ENCODE measurements around the gene RCSD1.
A peak's percentile ranks its signal among the peaks of the same experiment; 100 is the strongest.

Gene RCSD1

DNA sequence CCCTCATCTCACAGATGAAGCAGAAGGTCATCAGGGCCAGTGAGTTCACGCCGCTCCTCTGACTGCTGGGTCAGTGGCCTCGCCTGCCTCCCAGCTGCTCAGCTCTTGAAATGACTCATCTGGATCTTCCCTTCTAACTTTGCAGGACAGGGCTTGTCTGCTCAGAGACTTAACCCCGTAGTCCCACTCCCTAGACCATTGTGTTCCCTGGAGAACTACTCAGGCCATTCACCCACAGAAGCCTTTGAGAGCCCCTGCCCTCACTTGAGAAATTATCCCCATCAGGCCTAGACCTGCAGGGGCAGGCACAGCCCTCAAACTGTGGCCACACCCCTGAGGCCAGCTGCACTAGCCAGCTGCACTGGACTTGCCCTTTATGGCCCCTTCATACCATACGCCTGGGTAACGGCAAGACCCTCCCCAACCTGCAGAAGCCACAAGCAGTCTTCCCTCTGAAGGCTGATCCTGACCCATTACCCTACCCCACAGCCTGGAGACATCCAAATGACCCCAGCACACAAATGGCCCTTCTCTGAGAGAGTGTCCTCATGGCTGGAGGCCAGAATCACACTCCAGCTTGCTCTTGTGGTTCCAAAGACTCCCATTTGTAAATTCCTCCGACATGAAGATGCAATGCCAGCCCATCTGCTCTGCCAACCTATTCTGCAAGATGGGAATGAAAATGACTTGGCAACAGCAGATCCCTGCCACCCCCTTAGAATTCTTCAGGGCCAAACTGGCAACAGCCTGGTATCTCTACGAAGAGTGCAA is 33.2 kb downstream of the RCSD1 start:
- Mint-ChIP-seq H3K27ac (peak overlapping the region; percentile 50), H3K9me3 (no peaks in the 10 kb centered on the region), H3K4me3 (no peak overlapping the region), H3K27me3 (no peaks in the 10 kb centered on the region), H3K36me3 (ENCODE audit: low read depth) (peaks cover 36% of the 10 kb centered on the region), H3K4me1 (ENCODE audit: low read depth) (peaks cover 91% of the 10 kb centered on the region)

DNA sequence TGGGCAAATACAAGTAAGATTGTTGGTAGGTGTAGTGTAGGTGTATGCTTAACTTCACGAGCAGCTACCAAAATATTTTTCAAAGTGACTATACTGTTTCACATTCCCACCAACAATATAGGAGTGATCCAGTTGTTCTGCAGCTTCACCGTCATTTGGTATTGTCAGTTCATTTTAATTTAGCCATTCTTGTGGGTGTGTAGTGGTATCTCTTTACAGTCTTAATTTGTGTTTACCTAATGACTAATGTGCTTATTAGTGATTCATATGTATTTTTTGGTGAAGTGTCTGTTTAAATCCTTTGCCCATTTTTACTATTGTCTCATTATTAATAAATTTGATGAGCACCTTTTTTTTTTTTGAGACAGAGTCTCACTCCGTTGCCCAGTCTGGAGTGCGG is 35.4 kb downstream of the RCSD1 start:
- peaks cover 28% of the 10 kb centered on the region for H3K36me3 Mint-ChIP-seq (ENCODE audit: low read depth)
- no peak overlapping the region for H3K4me3 Mint-ChIP-seq
- H3K27ac Mint-ChIP-seq = no peak overlapping the region
- H3K9me3 Mint-ChIP-seq = no peaks in the 10 kb centered on the region
- H3K4me1 Mint-ChIP-seq (ENCODE audit: low read depth) = peaks cover 86% of the 10 kb centered on the region
- H3K27me3 Mint-ChIP-seq = no peaks in the 10 kb centered on the region

DNA sequence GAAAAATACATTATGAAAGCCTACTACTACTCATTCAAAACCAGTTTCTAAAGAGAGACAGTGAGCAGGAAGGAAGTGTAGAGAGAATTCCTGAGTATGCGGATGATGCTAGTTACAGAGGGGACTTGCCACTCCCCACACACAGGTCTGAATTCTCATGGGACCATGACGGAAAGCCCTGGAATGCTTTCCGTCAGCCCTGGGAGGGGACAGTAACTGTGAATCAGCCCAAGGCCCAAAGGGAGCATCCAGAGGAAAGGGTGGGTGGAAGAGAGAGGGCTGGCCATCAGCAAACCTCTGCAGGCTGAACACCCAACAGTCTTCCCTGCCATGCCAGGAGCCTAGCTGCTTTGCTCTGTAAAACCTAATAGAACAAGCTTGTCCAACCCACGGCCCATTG is 36.4 kb downstream of the RCSD1 start:
- Mint-ChIP-seq H3K36me3 (ENCODE audit: low read depth) (peaks cover 37% of the 10 kb centered on the region), H3K4me3 (no peak overlapping the region), H3K9me3 (no peaks in the 10 kb centered on the region), H3K27ac (peak overlapping the region; percentile 50), H3K4me1 (ENCODE audit: low read depth) (peaks cover 88% of the 10 kb centered on the region), H3K27me3 (no peaks in the 10 kb centered on the region)

DNA sequence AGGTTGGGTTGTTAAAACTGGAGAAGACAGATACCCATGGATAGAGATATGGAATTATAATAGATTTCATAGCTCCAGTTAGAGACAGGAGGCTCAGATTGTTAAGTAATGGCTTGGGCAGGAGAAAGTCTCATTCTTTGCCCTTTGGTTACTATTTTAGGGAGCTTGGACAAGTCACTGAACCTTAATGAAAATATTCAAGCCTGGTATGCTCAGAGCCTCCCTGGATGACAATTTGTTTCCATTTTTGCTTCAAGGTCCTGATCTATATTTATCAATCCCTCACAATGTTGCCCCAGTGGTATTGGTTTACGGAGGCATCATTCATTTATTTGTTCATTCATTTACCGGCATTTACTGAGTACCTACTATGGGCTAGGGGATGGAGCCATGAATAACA is 37.5 kb downstream of the RCSD1 start:
- no peak overlapping the region for H3K4me3 Mint-ChIP-seq
- H3K27ac Mint-ChIP-seq = no peak overlapping the region
- peaks cover 88% of the 10 kb centered on the region for H3K4me1 Mint-ChIP-seq (ENCODE audit: low read depth)
- no peaks in the 10 kb centered on the region for H3K9me3 Mint-ChIP-seq
- H3K27me3 Mint-ChIP-seq = no peaks in the 10 kb centered on the region
- peaks cover 48% of the 10 kb centered on the region for H3K36me3 Mint-ChIP-seq (ENCODE audit: low read depth)

DNA sequence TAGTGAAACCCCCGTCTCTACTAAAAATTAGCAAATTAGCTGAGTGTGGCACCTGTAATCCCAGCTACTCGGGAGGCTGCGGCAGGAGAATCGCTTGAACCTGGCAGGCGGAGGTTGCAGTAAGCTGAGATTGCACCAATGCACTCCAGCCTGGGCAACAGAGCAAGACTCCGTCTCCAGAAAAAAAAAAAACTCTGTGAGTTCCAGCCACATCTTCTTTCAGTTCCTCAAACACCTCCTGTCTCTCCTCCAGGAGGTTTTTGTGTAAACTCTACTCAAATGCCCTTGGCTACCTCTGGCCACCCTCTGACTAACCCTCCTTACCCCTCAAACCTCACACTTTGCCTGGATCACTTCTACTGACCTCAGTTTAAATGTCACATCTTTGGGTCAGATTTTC is 38.1 kb downstream of the RCSD1 start:
- no peak overlapping the region for H3K4me3 Mint-ChIP-seq
- peak overlapping the region; percentile 76 for H3K27ac Mint-ChIP-seq
- peaks cover 87% of the 10 kb centered on the region for H3K4me1 Mint-ChIP-seq (ENCODE audit: low read depth)
- H3K27me3 Mint-ChIP-seq = no peaks in the 10 kb centered on the region
- H3K36me3 Mint-ChIP-seq (ENCODE audit: low read depth) = peaks cover 49% of the 10 kb centered on the region
- H3K9me3 Mint-ChIP-seq = no peaks in the 10 kb centered on the region

DNA sequence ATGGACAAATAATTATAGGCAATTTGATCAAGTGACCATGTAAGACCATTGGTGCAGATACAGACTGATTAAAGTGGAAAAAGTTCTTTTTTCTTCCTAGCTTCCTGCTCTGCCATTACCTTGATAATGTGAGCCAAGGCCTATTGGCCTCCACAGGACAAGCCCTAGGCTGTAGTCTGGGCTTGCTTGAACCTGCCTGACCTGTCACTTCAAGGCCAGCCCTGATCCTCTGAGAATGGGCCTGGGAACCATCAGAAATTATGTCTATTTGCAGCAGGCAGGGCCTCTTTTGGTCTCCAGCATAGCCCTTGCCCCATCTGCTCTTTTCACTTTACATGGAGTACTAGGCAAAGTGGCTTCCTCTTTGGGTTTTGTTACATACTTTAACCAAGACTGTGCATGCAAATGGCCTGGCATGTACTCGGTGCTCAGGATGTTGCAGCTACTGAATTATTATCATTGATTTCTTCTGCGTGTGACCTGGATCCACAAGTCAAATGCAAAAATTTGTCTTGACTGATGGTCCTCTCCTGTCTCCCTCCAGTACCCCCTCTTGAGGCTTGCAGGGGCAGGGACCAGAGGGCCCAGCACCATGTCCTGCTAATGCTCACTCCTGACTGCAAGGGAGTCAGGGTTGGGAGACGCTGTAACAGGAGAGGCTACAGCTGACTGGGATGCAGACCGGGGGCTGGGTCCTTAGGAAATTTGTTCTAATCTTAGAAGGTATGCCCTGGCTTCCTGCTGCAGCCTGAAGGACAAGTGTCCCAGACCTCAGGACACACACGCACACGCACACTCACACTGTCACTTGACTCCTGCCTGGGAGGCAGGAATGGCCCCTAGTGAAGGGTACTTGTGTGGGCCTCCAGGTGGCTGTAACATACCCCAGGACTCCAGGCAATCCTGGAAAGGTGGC is 39.4 kb downstream of the RCSD1 start:
- H3K4me3 Mint-ChIP-seq = no peak overlapping the region
- H3K27me3 Mint-ChIP-seq = no peaks in the 10 kb centered on the region
- H3K4me1 Mint-ChIP-seq (ENCODE audit: low read depth) = peaks cover 85% of the 10 kb centered on the region
- no peaks in the 10 kb centered on the region for H3K9me3 Mint-ChIP-seq
- peak overlapping the region; percentile 46 for H3K27ac Mint-ChIP-seq
- peaks cover 51% of the 10 kb centered on the region for H3K36me3 Mint-ChIP-seq (ENCODE audit: low read depth)

DNA sequence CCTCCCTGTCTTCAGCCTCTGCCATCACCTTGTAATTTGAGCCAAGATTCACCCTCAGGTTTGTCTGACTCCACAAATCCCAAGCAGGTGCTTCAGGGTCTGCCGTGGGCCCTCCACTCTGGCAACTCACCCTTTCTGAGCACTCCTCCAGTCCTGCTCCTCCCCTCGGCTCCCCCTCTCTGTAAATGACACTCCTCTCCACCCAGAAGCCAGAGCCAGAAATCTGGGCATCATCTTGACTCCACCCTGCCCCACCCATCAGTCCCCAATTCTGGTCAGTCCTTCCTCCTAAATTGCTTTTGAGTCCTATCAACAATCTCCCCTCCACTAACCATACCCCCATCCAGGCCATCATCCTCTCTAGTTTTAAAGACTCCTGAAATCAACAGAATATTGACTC is 40.5 kb downstream of the RCSD1 start:
- peaks cover 76% of the 10 kb centered on the region for H3K4me1 Mint-ChIP-seq (ENCODE audit: low read depth)
- peak overlapping the region; percentile 26 for H3K27ac Mint-ChIP-seq
- no peaks in the 10 kb centered on the region for H3K27me3 Mint-ChIP-seq
- no peaks in the 10 kb centered on the region for H3K9me3 Mint-ChIP-seq
- H3K4me3 Mint-ChIP-seq = no peak overlapping the region
- H3K36me3 Mint-ChIP-seq (ENCODE audit: low read depth) = peaks cover 47% of the 10 kb centered on the region

DNA sequence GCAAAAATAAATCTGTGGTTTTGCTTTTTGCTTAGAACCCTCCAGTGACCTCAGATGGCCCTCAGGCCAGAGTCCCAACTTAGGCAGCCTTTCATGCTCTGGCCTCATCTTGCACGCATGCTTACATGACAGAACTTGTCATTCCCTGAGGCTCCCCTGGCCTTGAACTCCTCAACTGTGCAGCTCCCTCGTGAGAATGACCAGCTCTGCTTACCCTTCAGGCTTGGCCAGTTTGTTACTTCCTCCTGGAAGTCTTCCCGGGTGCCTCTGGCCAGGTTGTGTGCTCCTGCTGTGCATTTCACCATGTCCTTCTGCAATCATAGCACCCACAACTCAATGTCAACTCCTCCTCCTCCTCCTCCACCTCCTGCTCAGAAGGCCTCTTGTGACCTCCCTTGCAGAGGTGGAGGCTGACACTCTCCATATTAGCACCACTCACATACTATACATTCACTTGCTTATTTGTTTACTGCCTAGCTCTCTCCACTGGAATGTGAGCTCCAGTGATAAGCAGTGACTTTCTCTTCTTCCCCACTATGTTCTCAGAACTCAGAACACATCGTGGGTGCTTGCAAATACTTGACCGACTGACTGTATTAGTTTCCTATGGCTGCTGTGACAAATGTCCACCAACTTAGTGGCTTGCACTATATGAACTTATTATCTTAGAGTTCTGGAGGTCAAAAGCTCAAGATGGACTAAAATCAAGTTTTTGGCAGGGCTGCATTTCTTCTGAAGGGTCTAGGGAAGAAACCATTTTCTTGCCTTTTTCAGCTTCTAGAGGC is 41.9 kb downstream of the RCSD1 start:
- H3K4me3 Mint-ChIP-seq = no peak overlapping the region
- H3K4me1 Mint-ChIP-seq (ENCODE audit: low read depth) = peaks cover 65% of the 10 kb centered on the region
- peaks cover 43% of the 10 kb centered on the region for H3K36me3 Mint-ChIP-seq (ENCODE audit: low read depth)
- H3K27ac Mint-ChIP-seq = peak overlapping the region; percentile 75
- H3K9me3 Mint-ChIP-seq = no peaks in the 10 kb centered on the region
- no peaks in the 10 kb centered on the region for H3K27me3 Mint-ChIP-seq

DNA sequence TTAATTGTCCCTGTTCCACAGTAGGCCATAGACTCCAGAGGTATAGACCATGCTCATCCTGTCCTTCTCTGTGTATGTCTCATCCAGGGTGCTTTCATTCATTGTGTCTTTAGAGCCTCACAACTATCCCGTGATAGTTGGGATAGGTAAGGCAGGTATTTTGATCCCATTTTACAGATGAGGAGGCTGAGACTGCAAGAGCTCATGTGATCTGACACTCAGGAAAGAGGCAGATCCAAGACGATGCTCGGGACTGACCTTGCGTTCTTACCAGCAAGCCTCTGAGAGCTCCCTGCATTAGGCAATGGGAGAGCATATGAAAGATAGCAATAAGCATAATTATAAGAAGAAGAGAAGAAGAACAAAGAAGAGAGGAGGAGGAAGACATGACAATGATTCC is 42.8 kb downstream of the RCSD1 start:
- Mint-ChIP-seq H3K36me3 (ENCODE audit: low read depth) (peaks cover 43% of the 10 kb centered on the region), H3K27ac (no peak overlapping the region), H3K9me3 (no peaks in the 10 kb centered on the region), H3K4me3 (no peak overlapping the region), H3K4me1 (ENCODE audit: low read depth) (peaks cover 56% of the 10 kb centered on the region), H3K27me3 (no peaks in the 10 kb centered on the region)

DNA sequence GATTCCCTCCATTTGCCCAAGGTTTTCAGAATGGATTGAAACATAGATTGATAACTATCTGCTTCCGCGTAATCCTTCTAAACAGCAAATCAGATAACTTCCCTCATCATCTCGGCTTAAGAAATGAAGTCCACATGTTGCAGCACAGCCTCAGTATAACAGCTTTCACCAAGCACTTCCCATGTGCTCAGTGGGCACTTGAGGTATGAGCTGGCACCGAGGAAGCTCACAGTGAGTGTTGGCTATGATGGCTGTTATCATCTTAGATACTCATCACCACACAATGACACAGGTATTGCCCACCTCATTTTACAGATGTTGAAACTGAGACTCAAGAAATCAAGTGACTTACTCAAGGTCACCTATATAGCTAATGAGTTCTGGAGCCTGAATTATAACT is 43.2 kb downstream of the RCSD1 start:
- peaks cover 51% of the 10 kb centered on the region for H3K4me1 Mint-ChIP-seq (ENCODE audit: low read depth)
- no peak overlapping the region for H3K4me3 Mint-ChIP-seq
- H3K36me3 Mint-ChIP-seq (ENCODE audit: low read depth) = peaks cover 43% of the 10 kb centered on the region
- no peaks in the 10 kb centered on the region for H3K9me3 Mint-ChIP-seq
- no peaks in the 10 kb centered on the region for H3K27me3 Mint-ChIP-seq
- peak overlapping the region; percentile 80 for H3K27ac Mint-ChIP-seq

DNA sequence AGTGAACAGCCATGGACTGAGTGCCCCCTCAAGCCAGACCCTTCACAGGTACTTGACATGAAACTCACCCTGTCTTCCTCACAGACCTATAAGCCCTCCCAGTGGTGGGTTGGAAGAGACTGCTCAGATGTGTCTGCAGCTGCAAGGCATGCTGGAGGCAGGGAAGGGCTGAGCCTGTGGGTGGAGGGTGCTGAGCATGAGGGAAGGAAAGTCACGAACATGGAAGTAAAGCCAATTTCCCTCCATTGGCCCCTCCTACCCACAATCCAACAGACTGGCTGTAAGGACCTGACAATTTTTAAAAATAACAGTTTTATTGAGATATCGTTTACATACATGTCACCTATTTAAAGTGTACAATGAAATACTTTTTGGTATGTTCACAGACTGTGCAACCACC is 44.1 kb downstream of the RCSD1 start:
- H3K36me3 Mint-ChIP-seq (ENCODE audit: low read depth) = peaks cover 43% of the 10 kb centered on the region
- peak overlapping the region; percentile 23 for H3K27ac Mint-ChIP-seq
- H3K9me3 Mint-ChIP-seq = no peaks in the 10 kb centered on the region
- H3K27me3 Mint-ChIP-seq = no peaks in the 10 kb centered on the region
- H3K4me3 Mint-ChIP-seq = no peak overlapping the region
- H3K4me1 Mint-ChIP-seq (ENCODE audit: low read depth) = peaks cover 42% of the 10 kb centered on the region

DNA sequence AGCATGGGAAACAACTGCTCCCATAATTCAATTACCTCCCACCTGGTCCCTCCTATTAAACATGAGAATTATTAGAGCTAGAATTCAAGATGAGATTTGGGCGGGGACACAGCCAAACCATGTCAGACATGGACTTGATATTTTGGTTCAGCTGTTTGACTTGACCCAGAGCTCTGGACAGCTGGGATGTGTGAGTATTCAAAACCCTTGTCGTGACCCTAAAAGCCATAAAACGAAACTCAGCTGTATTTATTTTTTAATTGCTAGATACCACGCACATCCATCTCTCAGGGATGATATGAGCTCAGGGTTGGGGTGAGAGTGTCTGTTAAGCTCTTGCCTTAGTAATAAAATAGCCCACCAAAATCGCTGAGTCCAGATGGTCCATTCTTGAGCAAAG is 45.4 kb downstream of the RCSD1 start:
- Mint-ChIP-seq H3K36me3 (ENCODE audit: low read depth) (peaks cover 42% of the 10 kb centered on the region), H3K9me3 (no peaks in the 10 kb centered on the region), H3K4me3 (no peak overlapping the region), H3K27me3 (no peaks in the 10 kb centered on the region), H3K27ac (no peak overlapping the region), H3K4me1 (ENCODE audit: low read depth) (peaks cover 35% of the 10 kb centered on the region)

DNA sequence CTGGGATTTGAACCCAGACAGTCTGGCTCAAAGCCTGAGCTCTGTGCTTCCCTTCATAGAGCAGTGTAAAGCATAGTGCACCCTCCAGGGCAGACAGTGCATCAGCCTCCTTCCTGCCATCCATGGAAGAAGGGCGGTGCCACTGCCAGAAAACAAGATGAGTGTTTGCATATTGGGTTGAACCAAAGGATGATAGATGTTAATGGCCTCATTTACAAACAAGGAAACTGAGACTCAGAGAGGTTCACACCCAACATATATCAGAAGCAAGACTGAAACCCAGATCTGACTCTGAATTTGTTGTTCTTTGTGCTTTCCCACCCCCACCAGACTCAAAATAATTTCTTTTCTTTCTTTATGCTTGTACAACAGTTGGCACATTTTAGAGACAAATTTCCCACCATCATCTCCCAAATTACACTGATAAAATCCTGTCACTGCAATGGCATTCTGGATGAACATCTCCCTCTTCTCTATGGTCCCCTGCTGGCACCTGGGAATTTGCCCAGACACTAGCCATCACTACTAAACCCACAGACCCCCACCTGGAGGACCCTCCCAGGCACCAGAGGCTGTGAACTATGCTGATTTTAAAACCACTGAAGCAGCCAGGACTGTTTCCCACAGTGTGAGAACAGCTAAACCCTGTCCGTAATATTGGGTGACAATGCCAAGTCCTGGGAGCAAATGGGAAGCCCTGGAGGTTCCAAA is 46.3 kb downstream of the RCSD1 start:
- H3K4me1 Mint-ChIP-seq (ENCODE audit: low read depth) = peaks cover 33% of the 10 kb centered on the region
- no peak overlapping the region for H3K4me3 Mint-ChIP-seq
- H3K27ac Mint-ChIP-seq = peak overlapping the region; percentile 69
- peaks cover 37% of the 10 kb centered on the region for H3K36me3 Mint-ChIP-seq (ENCODE audit: low read depth)
- no peaks in the 10 kb centered on the region for H3K9me3 Mint-ChIP-seq
- no peaks in the 10 kb centered on the region for H3K27me3 Mint-ChIP-seq
